Measurements from ENCODE around the gene TCL1A. TPM values are rescaled to one million over a fixed set of nuclear protein-coding genes. Genes with fewer than 3 reads are reported as not detected.

TCL1A gene
- total and polyA plus RNA-seq, 2 donors (not counting 3 experiments of a cell fraction or from before 2014, with no cell fraction given), result not detected

DNA sequence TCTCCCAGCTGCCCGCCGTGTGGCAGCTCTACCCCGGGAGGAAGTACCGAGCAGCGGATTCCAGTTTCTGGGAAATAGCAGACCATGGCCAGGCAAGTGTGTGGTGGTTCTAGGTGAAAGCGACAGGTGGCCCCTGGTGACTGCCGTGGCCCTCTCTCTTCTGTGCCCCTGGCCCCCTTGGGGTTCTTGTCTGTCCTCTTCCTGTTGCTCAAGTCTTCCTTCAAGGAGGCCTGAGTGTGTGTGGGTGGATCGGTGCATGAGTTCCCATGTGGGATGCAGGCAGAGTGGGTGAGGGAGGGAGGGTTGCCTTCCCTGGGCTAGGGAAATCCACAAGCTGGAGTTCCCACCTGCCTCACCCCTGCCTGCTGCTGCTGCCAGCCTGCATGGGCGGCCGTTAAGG is 23.1 kb downstream of the TCL1A start:
- Histone ChIP-seq H3K4me3 (replicated peaks in 1 of 3; ENCODE audit: insufficient read depth in 1 of 3, low read depth in 1 of 3, low read length in 3 of 3) (no peak overlapping the region), H3K4me2 (ENCODE audit: insufficient read depth, low read length) (no peak overlapping the region), H4K20me1 (replicated peaks; ENCODE audit: control insufficient read depth, extremely low read depth, insufficient read depth, low read length) (no peaks in the 10 kb centered on the region), H2AFZ (ENCODE audit: low read depth, low read length) (no peak overlapping the region), H3K9ac (replicated peaks; ENCODE audit: extremely low read depth, insufficient read depth, low read length) (no peak overlapping the region), H3K79me2 (ENCODE audit: control insufficient read depth, insufficient read depth, low read length) (no peaks in the 10 kb centered on the region), H3K9me3 (replicated peaks; ENCODE audit: control insufficient read depth, insufficient read depth, low read length) (no peaks in the 10 kb centered on the region), H3K27me3 (ENCODE audit: control insufficient read depth in 2 of 2, insufficient read depth in 2 of 2, low read length in 2 of 2) (no peaks in the 10 kb centered on the region), H3K36me3 (ENCODE audit: control insufficient read depth in 2 of 2, extremely low read depth in 1 of 2, insufficient read depth in 2 of 2, low read length in 2 of 2) (no peaks in the 10 kb centered on the region), H3K9me1 (replicated peaks; ENCODE audit: control insufficient read depth, extremely low read depth, insufficient read depth, low read length) (no peaks in the 10 kb centered on the region), H3K4me1 (ENCODE audit: control insufficient read depth, extremely low read depth, insufficient read depth, low read length) (no peaks in the 10 kb centered on the region), H3K27ac (ENCODE audit: insufficient read depth, low read depth, low read length) (no peak overlapping the region)
- DNase-seq (ENCODE audit: low read depth, low spot score), result no peak
- dilution Hi-C loops (cut with MboI; ENCODE audit: extremely low pct_ligation_motif_present, low sequenced_read_pairs), result no loop called here
- POLR2A ChIA-PET, result no interaction called here
- CTCF ChIA-PET, result interaction anchor here (1.8 kb wide), 1 partner anchor 83 kb away, joined by 6 read pairs; no protein-coding TSS in a partner anchor
- no TSS peak for BruUV-seq (replicated peaks)
- TF ChIP-seq GATA2 (IDR thresholded peaks at IDR 0.05; ENCODE audit: insufficient read depth, insufficient read length, low read depth, low read length), result no peak
- no peak for TF ChIP-seq EZH2 (IDR thresholded peaks at IDR 0.05; ENCODE audit: borderline replicate concordance, low read depth, low read length, severe bottlenecking)
- TF ChIP-seq, protein P1, sequence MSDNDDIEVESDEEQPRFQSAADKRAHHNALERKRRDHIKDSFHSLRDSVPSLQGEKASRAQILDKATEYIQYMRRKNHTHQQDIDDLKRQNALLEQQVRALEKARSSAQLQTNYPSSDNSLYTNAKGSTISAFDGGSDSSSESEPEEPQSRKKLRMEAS (IDR thresholded peaks at IDR 0.05; ENCODE audit: insufficient read depth, insufficient read length), result no peak
- TF ChIP-seq MYC (IDR thresholded peaks at IDR 0.05; ENCODE audit: low read depth, low read length), result no peak
- no peak for TF ChIP-seq POLR2A (IDR thresholded peaks at IDR 0.05; ENCODE audit: low read depth, low read length)
- no peak for TF ChIP-seq JUN (IDR thresholded peaks at IDR 0.05; ENCODE audit: borderline replicate concordance, insufficient read depth, insufficient read length, low read depth)
- TF ChIP-seq FOS (IDR thresholded peaks at IDR 0.05; ENCODE audit: borderline replicate concordance, insufficient read depth, low read length), result no peak
- no peak for TF ChIP-seq POLR2AphosphoS5 (IDR thresholded peaks at IDR 0.05; ENCODE audit: insufficient read depth, low read depth, low read length)
- TF ChIP-seq, protein P2, sequence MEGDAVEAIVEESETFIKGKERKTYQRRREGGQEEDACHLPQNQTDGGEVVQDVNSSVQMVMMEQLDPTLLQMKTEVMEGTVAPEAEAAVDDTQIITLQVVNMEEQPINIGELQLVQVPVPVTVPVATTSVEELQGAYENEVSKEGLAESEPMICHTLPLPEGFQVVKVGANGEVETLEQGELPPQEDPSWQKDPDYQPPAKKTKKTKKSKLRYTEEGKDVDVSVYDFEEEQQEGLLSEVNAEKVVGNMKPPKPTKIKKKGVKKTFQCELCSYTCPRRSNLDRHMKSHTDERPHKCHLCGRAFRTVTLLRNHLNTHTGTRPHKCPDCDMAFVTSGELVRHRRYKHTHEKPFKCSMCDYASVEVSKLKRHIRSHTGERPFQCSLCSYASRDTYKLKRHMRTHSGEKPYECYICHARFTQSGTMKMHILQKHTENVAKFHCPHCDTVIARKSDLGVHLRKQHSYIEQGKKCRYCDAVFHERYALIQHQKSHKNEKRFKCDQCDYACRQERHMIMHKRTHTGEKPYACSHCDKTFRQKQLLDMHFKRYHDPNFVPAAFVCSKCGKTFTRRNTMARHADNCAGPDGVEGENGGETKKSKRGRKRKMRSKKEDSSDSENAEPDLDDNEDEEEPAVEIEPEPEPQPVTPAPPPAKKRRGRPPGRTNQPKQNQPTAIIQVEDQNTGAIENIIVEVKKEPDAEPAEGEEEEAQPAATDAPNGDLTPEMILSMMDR (IDR thresholded peaks at IDR 0.05; ENCODE audit: extremely low read depth in 1 of 2, insufficient read depth in 1 of 2, low read depth in 1 of 2, low read length in 2 of 2), result no peak
- FAIRE-seq, result no peak
- intact Hi-C loops (cut with micrococcal nuclease), result no loop called here

All from endothelial cell of umbilical vein (primary cell).